Cardiac septum (tissue), 1 donor: ENCODE measurements around the gene SMIM36. TPM values are rescaled to one million over a fixed set of nuclear protein-coding genes. Genes with fewer than 3 reads are reported as not detected.
"Not testable (repeated sequence)": the region's sequence is repeated elsewhere in the genome, so short reads cannot be mapped to it uniquely, and the experiment has no call there.

Source experiments
- DNase-seq: peaks from one replicate; pipeline ENCODE4 v3.0.0-alpha.2; 2020; ENCODE audit warnings: low spot score
- intact Hi-C: fragments of 100-400 bp; cut with DNase I; formaldehyde crosslinking; loops from one replicate; pipeline ENCODE4 v1.14.0; 2022
- total RNA-seq: library from RNA; stranded (reverse); fragmentation: NEBNext Ultra II Directional; extraction: Animal tissue kit (Norgen Biotek cat#: 25700); gene quantifications from one replicate; pipeline ENCODE4 v1.2.1, GENCODE V29; 2021
- donor health status: DM: no; HTN: no; CAD: no.

The SMIM36 gene
- total RNA-seq, 1 donor from 2014 or later: not detected

- intact Hi-C loops: loop anchor here (10.0 kb wide), 1 partner anchor 104 kb away; no protein-coding TSS in a partner anchor
- DNase-seq: no peak
Measured at GRCh38 chr17:55518510-55518909, 7.3 kb upstream of the SMIM36 start.

DNA sequence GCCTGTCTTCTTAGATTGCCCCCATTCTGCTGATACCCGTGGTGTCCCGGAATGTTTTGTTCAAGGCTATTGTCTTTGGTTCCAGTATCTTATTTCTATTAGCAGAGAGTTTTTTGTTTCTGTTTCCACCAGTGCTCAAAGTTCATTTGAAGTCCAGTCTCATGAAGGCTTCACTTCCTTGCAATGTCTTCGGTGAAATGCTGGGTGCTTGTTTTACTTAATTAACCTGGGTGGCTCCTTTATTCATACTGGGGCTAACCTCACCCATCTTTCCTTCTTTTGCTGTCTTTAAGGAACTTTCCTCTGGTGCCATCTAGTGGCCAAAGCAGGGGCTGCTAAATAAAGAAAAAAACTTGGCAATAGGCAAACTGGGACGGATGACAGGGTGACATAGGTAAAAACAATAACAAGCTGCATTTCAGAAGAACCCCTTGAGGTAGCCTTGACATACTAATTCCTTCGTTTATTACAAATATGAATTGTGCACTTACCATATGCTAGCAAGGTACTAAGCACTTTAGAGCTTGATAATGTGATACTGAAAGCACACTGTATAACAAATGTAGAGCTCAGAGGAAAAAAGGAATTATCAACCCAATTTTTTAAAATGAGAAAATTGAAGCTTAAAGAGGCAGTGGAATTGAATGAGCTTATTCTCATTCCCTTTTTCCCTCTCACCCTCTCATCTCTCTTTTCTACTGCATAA lies 2.8 kb upstream of the SMIM36 start:
- DNase-seq: no peak
- intact Hi-C loops: loop anchor here (5.0 to 10.0 kb wide), 2 partner anchors 99 to 157 kb away; no protein-coding TSS in a partner anchor

DNA sequence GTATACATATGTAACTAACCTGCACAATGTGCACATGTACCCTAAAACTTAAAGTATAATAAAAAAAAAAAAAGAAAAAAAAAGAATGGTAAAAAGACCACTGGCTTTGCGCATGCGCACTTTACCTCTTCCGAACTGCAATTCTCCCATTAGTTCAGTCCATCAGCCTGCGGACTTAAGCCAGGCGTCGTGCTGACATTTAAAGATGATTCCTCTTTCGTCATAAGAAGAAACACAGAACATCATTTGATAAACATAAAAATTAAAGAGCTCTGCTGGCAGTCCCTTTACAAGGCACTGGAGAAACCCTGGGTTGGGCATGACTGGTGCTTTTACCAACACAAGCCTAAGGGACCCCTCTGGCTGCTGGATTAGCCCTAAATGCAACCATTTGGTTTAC lies 3.6 kb downstream of the SMIM36 start:
- intact Hi-C loops, DNase-seq: not testable (repeated sequence)

DNA sequence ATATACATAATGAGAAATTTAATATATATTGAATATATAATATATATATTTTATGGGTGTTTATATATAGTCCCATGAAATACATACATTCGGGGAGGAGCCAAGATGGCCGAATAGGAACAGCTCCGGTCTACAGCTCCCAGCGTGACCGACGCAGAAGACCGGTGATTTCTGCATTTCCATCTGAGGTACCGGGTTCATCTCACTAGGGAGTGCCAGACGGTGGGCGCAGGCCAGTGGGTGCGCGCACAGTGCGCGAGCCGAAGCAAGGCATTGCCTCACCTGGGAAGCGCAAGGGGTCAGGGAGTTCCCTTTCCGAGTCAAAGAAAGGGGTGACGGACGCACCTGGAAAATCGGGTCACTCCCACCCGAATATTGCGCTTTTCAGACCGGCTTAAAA lies 9.6 kb downstream of the SMIM36 start:
- intact Hi-C loops, DNase-seq: not testable (repeated sequence)

DNA sequence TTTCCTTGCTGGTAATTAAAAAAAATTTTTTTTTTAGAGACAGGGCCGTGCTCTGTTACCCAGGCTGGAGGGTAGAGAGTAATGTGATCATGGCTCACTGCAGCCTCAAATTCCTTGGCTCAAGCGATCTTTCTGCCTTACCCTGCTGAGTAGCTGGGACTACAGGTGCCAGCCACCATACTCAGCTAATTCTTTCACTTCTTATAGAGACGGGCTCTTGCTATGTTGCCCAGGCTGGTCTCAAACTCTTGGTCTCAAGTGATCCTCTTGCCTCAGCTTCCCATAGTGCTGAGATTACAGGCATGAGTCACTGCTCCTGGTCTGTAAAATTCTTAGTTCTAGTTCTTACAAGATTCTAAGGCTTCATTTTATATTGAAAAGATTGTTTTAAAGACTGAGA lies 11.1 kb downstream of the SMIM36 start:
- intact Hi-C loops: no loop called here

DNA sequence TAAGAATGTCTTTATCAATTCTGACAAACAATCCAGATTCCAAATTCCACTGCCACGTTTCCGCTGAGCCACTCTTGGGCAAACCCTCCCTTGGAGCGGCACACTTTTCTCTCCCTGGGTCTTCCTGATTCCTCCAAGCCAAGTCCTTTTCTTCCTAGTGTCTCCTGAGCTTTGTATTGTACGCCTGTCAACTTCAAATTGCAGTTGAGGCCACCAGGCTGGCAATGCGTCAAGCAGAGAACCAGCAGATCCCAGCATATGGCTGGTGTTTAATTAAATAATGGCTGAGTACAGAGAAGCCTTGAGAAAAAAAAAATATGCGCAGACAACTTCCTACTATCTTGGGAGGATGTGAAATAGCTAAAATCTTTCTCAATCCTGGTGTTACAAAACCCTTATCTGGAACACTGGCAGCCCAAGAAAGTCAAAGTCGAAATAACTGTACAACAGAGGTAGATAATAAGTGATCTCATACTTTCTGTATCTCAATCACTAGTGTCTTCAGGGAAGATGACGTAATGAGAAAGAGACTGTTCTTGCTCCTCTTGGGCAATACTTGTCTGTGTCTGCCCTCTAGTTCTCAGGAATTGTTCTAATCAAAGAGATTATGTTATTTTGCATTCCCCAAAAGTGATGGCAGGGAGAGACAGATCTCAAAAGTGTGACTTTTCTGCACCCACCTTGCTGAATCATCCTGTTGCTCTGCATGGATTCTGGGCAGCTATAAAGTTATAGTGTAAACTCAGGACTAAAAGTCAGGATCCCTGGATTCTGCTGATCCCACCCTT lies 15.0 kb downstream of the SMIM36 start:
- intact Hi-C loops: no loop called here
- DNase-seq: no peak

More for the DNA sequence above, 11.1 kb downstream of the SMIM36 start:
- DNase-seq: no peak

- DNase-seq: no peak
- intact Hi-C loops: no loop called here
Measured at GRCh38 chr17:55495239-55495638, 16.0 kb downstream of the SMIM36 start.

DNA sequence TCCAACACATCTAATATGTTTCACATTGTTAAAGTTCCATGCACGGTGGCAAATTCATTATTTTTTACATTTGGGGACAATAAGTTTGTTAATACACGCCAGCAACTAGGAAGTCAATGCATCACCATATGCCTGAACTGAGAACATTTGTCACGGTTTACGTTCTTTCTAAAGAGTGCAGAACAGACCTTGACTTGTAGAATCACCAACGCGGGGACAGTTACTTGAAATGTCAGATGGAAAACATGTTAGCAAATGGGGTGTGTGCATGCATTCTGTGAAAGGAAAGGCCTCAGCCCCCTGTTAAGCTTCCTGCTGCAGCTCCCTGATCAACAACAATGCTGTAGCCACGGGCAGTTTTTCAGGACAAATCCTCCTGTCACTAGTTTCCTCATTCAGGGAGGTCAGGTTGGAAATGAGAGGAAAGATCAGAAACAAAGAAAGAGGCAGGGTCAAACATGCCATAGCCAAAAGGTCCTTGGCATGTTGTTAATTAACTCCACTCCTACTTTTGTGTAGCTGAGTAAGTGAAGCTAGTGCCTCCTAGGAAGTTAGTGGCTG lies 18.4 kb downstream of the SMIM36 start:
- intact Hi-C loops: no loop called here
- no peak for DNase-seq

DNA sequence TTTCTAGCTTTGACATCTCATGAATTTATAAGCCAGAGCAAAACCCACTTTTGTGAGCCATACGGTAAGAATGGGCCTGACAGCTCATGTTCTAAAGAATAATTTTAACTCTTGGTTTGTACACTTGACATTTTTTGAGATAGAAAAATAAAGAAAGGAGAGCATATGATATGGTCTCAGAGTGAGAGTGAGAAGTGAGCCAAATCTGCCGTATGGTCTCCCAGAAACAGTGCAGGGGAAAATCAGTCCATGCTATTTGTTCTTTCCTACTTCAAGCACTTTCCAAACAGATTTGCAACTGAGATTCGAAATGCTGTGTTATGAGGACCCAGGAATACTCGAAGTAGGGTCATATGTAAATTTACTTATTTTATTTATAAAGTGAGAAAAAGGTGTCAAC lies 20.9 kb downstream of the SMIM36 start:
- no peak for DNase-seq
- intact Hi-C loops: no loop called here

DNA sequence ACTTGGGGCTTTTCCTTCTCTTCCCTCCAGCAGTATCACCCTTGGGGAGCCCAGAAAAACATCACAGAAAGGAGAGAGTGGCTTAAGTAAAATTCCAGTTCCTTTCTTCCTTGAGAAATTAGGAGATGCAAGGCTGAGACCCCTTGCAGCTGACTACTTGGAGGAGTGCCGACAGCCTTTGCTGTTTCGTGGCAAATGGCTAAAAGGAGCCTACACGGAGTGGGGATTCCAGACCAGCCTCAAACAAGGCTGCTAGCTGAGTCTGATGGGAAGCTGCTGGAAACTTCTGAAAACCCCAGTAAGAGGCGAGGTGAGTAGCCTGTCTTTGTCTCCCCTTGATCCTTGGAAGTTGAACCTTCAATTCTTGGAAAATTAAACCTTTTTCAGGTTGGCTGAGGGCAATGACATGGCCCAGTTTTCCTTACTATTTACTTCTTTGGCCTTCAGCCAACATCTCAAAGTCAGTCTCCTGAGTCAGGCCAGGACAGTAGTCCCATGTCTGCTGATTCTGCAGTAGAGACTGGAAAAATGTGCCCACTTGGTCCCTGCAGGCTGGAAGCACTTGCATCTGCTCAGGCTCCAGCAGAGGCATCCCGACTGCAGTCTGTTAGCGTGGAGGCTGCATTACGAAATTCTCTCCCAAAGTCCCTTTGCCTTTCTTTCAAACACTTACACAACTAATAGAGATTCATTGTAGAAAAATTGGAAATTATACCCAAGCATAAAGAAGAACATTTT lies 23.4 kb downstream of the SMIM36 start:
- no peak for DNase-seq
- intact Hi-C loops: no loop called here

- intact Hi-C loops: no loop called here
- no peak for DNase-seq
Measured at GRCh38 chr17:55484575-55484974, 26.7 kb downstream of the SMIM36 start.

DNA sequence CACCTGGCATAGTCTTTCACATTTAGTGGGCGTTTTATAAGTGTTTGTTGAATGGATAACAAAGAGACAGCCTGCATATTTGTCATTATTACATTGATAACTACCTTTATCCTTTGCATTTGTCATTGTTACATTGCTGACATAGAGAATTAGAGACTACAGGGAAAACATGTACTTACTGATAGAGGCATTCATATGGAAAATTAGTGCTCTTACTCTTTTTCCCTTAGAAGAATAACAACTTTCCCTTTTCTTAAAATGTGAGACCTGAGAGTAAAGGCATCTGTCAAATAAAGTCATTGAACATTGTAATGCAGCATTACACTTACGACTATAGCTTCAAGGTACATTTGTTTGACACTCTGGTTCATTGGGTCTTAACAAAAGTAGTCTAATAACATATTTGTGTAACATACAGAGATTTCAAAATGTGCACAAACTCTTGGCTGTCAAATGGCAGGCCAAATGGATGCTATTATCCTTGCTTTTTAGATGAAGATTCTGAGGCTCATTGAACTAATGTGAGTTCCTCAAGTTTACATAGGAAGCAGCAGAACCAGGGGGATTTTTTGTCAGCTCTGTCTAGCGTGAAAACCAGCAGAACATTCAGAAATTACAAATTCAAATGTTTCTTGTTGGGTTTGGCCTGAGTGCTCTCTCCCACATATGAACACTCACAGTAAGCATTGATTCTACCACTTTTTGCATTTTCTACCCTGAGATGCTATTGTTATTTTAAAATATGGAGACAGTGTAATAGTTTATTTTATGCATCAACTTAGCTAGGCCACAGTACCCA lies 28.5 kb downstream of the SMIM36 start:
- DNase-seq: no peak

GRCh38 chr17:55480631-55481315 lies 30.5 kb downstream of the SMIM36 start:
- intact Hi-C loops: no loop called here
- DNase-seq: no peak

More for the DNA sequence above, 28.5 kb downstream of the SMIM36 start:
- intact Hi-C loops: no loop called here

GRCh38 chr17:55479903-55480302 lies 31.3 kb downstream of the SMIM36 start:
- DNase-seq: no peak
- intact Hi-C loops: no loop called here

DNA sequence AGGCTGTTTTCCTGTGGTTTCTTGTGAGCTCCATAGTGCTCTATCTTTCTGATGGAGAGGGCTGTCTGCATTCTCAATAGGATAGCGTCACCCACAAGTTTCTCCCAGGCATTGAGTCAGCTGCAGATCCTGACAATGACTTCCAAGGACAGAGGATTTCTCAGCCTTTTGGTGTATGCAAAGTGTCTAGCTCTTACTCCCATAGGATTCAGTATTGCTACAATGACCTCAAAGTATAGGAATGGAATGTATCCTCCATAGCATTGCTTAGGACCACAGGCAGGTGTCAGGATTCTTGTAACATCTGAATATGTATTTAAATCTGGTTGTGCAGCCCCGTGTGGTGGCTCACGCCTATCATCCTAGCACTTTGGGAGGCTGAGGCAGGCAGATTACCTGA lies 32.3 kb downstream of the SMIM36 start:
- intact Hi-C loops: no loop called here

DNA sequence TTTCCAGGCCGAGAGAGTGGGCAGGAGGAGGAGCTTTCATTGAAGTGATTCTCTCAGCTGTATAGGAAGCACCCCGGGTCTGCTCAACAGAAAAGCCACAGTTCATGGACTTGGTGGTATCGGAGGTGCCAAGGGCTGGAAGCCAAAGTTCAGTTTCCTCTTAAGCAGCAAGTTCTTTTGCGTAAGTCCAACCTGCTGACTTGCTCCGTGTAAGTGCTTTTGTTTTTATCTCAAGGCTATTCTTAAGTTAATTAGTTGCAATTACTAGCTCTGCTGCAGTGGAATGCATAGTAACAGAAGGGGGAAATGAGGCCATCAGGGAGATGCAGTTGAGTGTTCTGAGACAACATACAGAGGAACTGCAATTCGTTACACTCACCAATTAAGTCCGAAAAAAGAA lies 44.6 kb downstream of the SMIM36 start:
- no peak for DNase-seq
- intact Hi-C loops: no loop called here

More for the DNA sequence above, 32.3 kb downstream of the SMIM36 start:
- no peak for DNase-seq

- intact Hi-C loops, DNase-seq: not testable (repeated sequence)
Measured at GRCh38 chr17:55465771-55466170, 45.5 kb downstream of the SMIM36 start.

DNA sequence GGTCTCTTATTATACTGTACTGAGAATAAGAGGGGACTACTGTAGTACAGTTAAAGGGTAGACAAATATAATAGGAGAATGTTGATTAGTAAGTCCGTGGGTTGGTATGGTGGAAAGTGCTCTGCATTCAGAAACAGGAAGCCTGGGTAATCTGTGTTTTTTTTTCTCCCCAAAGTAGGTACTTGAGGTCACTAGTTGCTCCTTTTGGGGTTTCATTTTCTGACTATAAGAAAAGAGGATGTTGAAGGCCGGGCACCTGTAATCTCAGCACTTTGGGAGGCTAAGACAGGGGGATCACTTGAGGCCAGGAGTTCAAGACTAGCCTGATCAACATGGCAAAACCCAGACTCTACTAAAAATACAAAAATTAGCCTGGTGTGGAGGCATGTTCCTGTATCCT lies 47.7 kb downstream of the SMIM36 start:
- intact Hi-C loops: no loop called here
- DNase-seq: no peak

DNA sequence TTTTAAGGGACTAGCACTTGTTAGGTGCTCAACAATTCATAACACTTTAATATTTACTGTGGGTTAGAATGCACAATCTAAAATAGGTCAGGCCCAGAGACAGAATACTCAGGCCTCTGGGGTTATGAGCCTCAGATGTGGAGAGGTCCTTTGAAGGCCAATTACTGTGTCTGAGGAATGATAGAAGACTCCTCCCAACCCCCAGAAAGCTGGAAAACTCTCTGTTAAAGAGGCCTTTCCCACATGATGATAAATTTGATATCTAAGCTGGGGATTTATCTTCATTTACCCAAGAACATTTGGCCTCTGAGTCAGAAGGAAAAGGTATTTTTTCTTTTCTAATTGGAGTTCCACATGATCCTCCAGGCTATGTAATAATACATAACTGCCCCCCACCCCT lies 48.5 kb downstream of the SMIM36 start:
- intact Hi-C loops: no loop called here
- DNase-seq: no peak
